Liver (tissue), 3 donors: ENCODE data around the gene CAPG.

Experiments used
- ATF3 ChIP-seq: IDR thresholded peaks from 2 replicates; pipeline ENCODE4 v1.6.1; 2016; ENCODE audit warnings: antibody characterized with exemption
- CTCF ChIP-seq: fragments of 150-350 bp; IDR thresholded peaks from 2 replicates; pipeline ENCODE4 v1.5.1; 2017; ENCODE audit warnings: improper control_type of control experiment, low read depth, low read length; ENCODE audit not compliant: missing input control
- EGR1 ChIP-seq, 2 donors: IDR thresholded peaks; 2 replicates each; pipeline ENCODE4 v1.6.1; 2016 to 2018; ENCODE audit warnings: antibody characterized with exemption in 2 of 2, low read depth in 2 of 2
- GABPA ChIP-seq, 2 donors: IDR thresholded peaks in 1 of 2; conservative IDR thresholded peaks in 1 of 2; 2 replicates each; pipeline ENCODE4 v1.6.1; 2016; ENCODE audit warnings: antibody characterized with exemption in 2 of 2, mild to moderate bottlenecking in 1 of 2, moderate library complexity in 1 of 2
- JUND ChIP-seq, 2 donors: IDR thresholded peaks; 2 replicates each; pipeline ENCODE4 v1.6.1; 2016; ENCODE audit warnings: antibody characterized with exemption in 2 of 2
- MAX ChIP-seq: IDR thresholded peaks from 2 replicates; pipeline ENCODE4 v1.6.1; 2016; ENCODE audit warnings: antibody characterized with exemption
- RAD21 ChIP-seq, 2 donors: IDR thresholded peaks; 2 replicates each; pipeline ENCODE4 v1.6.1; 2016; ENCODE audit warnings: antibody characterized with exemption in 2 of 2, mild to moderate bottlenecking in 2 of 2
- REST ChIP-seq: IDR thresholded peaks from 2 replicates; pipeline ENCODE4 v1.6.1; 2016; ENCODE audit warnings: antibody characterized with exemption, mild to moderate bottlenecking
- SP1 ChIP-seq: IDR thresholded peaks from 2 replicates; pipeline ENCODE4 v1.6.1; 2018; ENCODE audit warnings: antibody characterized with exemption, mild to moderate bottlenecking
- TAF1 ChIP-seq: conservative IDR thresholded peaks from 2 replicates; pipeline ENCODE4 v1.6.1; 2016; ENCODE audit warnings: antibody characterized with exemption, mild to moderate bottlenecking
- YY1 ChIP-seq: IDR thresholded peaks from 2 replicates; pipeline ENCODE4 v1.6.1; 2016; ENCODE audit warnings: antibody characterized with exemption, mild to moderate bottlenecking
- donor health status: healthy.
- donor health status: healthy.

GRCh38 chr2:85394976-85395375, 15.2 kb downstream of the CAPG start:
- TF ChIP-seq CTCF (no peak), EGR1 (IDR thresholded peaks at IDR 0.05; ENCODE audit: low read depth in 2 of 2) (no peak), TAF1 (no peak), REST (no peak), SP1 (no peak), JUND (IDR thresholded peaks at IDR 0.05) (no peak), GABPA (IDR thresholded peaks at IDR 0.05 in 1 of 2, conservative IDR thresholded peaks at IDR 0.05 in 1 of 2) (no peak), MAX (no peak), RAD21 (IDR thresholded peaks at IDR 0.05) (no peak), ATF3 (no peak), YY1 (no peak)
